ENCODE results near the gene USP53. TPM values are rescaled to one million over a fixed set of nuclear protein-coding genes. Genes with fewer than 3 reads are reported as not detected.

The USP53 gene
- polyA plus RNA-seq, 1 of the 3 experiments (the other 2 are of a cell fraction), result 8.1 TPM

- no peak overlapping the region for H3K9ac ChIP-seq
- no peak overlapping the region for H3K27ac ChIP-seq (ENCODE audit: low read depth in 2 of 2, low read length in 1 of 2)
- TF ChIP-seq ZBTB33 (IDR thresholded peaks at IDR 0.05; ENCODE audit: borderline replicate concordance, low read depth) (no peak), REST (IDR thresholded peaks at IDR 0.05; ENCODE audit: low read depth, low read length) (no peak), CTCF (IDR thresholded peaks at IDR 0.05) (no peak), RAD21 (IDR thresholded peaks at IDR 0.05; ENCODE audit: low read length) (no peak)
- H3K36me3 ChIP-seq (replicated peaks in 1 of 2; ENCODE audit: control insufficient read depth in 1 of 2, insufficient read depth in 2 of 2, low read length in 1 of 2), result no peaks in the 10 kb centered on the region
- H3K79me2 ChIP-seq (ENCODE audit: insufficient read depth), result no peaks in the 10 kb centered on the region
- no peaks in the 10 kb centered on the region for H3K4me1 ChIP-seq (ENCODE audit: control insufficient read depth in 1 of 2, insufficient read depth in 2 of 2, low read depth in 1 of 2, low read length in 1 of 2)
- no peaks in the 10 kb centered on the region for H3K9me3 ChIP-seq
- no peak overlapping the region for H2AFZ ChIP-seq (ENCODE audit: low read depth)
- 83% methylated on average over 3 of the region's 3 CpGs for WGBS (ENCODE audit: low lambda C conversion rate)
- POLR2A ChIA-PET, result interaction anchor here (0.6 kb wide), 1 partner anchor 70 kb away, joined by 3 read pairs; no protein-coding TSS in a partner anchor
- DNase-seq, result no peak
- no peak overlapping the region for H3K4me2 ChIP-seq
- no peaks in the 10 kb centered on the region for H3K9me2 ChIP-seq
- H4K20me1 ChIP-seq (ENCODE audit: insufficient read depth), result no peaks in the 10 kb centered on the region
- CTCF ChIA-PET, result no interaction called here
- H3K4me3 ChIP-seq (ENCODE audit: low read depth in 2 of 2, low read length in 1 of 2), result no peak overlapping the region
- H3K27me3 ChIP-seq (ENCODE audit: insufficient read depth), result no peaks in the 10 kb centered on the region
- no peaks in the 10 kb centered on the region for H3F3A ChIP-seq (replicated peaks; ENCODE audit: insufficient read depth)
Observed at GRCh38 chr4:119165767-119166166, 46.7 kb upstream of the USP53 start.

- no peak overlapping the region for H3K9ac ChIP-seq
- ChIA-PET CTCF (no interaction called here), POLR2A (no interaction called here)
Observed at GRCh38 chr4:119170195-119170594, 42.3 kb upstream of the USP53 start.

More at GRCh38 chr4:119170195-119170594, 42.3 kb upstream of the USP53 start:
- H3F3A ChIP-seq (replicated peaks; ENCODE audit: insufficient read depth), result no peaks in the 10 kb centered on the region
- no peaks in the 10 kb centered on the region for H3K27me3 ChIP-seq (ENCODE audit: insufficient read depth)
- H3K4me2 ChIP-seq, result no peak overlapping the region
- no peaks in the 10 kb centered on the region for H3K9me3 ChIP-seq
- no peaks in the 10 kb centered on the region for H3K36me3 ChIP-seq (replicated peaks in 1 of 2; ENCODE audit: control insufficient read depth in 1 of 2, insufficient read depth in 2 of 2, low read length in 1 of 2)
- TF ChIP-seq CHD2 (IDR thresholded peaks at IDR 0.05; ENCODE audit: low read length, partially characterized antibody) (no peak), NFIC (IDR thresholded peaks at IDR 0.05; ENCODE audit: borderline replicate concordance) (no peak), SMC3 (IDR thresholded peaks at IDR 0.05; ENCODE audit: low read depth, low read length) (no peak), CTCF (IDR thresholded peaks at IDR 0.05) (peak; percentile 21; the same call in 1 of the 2 replicates)
- H3K9me2 ChIP-seq, result no peaks in the 10 kb centered on the region
- no peaks in the 10 kb centered on the region for H4K20me1 ChIP-seq (ENCODE audit: insufficient read depth)
- no peak overlapping the region for H3K4me3 ChIP-seq (ENCODE audit: low read depth in 2 of 2, low read length in 1 of 2)
- no peaks in the 10 kb centered on the region for H3K4me1 ChIP-seq (ENCODE audit: control insufficient read depth in 1 of 2, insufficient read depth in 2 of 2, low read depth in 1 of 2, low read length in 1 of 2)
- H2AFZ ChIP-seq (ENCODE audit: low read depth), result no peak overlapping the region
- H3K79me2 ChIP-seq (ENCODE audit: insufficient read depth), result no peaks in the 10 kb centered on the region
- peak; percentile 12 for DNase-seq
- H3K27ac ChIP-seq (ENCODE audit: low read depth in 2 of 2, low read length in 1 of 2), result no peak overlapping the region

All from SK-N-SH (cell line).